Stimulated activated CD4-positive, alpha-beta T cell treated with anti-CD3 and anti-CD28 coated beads, Interleukin-4, amount 100 ng/mL, for 4 hours (primary cell): ENCODE results near the gene UQCR11.
A peak's percentile ranks its signal among the peaks of the same experiment; 100 is the strongest.

ENCODE experiments used
- DNase-seq, 2 experiments: peaks; one replicate each; pipeline ENCODE4 v3.0.0-alpha.2; 2020

UQCR11 gene

DNA sequence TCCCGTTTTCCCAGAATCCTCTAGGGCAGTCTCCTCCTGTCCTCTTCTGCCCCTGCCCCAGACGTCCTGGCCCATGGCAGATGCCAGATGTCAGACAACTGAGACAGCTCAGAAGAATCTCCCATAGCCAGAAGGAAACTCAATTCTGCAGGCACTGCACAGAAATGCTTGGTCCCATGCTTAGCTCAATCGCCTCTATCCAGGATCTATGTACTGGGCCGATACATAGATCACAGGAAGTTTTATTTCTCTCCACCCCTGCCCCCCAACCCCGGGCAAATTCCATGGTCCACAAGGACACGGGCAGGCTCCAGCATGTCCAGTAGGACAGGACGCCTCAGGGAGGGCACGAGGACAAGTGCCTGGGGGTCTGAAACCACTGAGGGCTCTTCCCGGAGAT is 17.4 kb downstream of the UQCR11 start:
- no peak for DNase-seq

DNA sequence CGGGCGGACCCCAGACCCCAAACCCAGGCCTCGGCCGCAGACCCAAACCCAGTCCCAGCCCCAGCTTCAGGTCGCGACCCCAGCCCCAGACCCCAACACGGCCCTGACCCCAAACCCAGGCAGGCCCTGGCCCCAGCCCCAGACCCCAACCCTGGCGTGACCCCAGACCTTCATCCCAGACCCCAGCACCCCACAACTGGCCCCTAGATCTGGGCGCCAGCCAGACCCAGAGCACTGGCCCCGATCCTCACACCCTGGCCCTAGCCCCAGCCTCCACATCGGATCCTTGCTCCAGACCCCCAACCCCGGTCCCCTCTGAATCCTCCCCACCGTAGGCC is 20.1 kb downstream of the UQCR11 start:
- no peak for DNase-seq

DNA sequence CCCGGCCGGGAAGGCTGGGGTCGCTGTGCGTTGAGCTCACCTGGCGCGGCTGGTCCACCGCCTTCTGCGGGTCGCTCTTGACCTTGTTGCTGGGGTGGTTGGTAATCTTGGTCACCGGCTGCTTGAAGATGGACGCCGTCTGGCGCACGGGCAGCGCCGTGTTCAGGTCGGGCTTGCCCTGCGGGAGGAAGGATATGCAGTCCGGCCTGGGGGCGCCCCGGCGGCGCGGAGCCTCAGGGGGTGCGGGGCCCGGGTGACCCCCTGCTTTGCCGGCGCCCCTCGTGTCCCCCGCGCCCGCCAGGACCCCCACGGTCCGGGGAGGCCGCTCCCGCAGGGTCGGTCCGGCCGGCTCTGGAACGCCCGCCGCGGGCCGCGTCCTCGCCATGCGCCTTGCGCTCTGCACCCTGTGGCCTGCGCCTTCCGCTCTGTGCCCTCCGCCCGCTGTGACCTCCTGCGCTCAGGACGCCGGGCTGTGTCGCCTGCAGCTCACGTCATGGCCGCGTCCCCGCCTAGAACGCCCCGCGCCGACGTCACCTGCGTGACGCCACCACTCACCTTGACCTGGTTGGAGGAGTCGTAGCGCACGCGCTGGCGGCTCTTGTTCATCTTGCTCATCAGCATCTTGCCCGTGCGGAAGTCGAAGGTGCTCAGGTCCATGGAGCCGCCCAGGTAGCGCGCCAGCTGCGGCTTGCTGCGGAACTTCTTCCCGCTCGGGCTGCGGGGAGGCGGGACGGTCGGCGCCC is 20.6 kb downstream of the UQCR11 start:
- no peak for DNase-seq

DNA sequence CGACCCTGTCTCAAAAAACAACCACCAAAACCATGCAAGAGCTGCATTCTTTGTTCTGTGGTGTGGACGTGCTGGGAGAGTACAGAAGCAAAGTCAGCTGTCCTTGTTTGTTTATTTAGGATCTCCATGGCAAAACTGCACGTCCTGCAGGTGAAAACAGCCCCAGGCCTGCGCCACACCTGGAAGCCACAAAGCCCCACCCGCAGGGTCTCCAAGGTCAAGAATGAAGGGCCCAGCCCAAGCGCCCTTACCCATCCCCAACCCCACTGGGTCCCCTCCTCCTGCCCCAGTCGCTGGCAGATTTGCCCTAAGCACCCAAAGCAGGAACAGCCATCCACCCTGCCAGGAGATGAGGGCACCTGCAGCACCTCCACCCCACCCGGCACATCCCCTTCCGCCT is 23.1 kb downstream of the UQCR11 start:
- no peak for DNase-seq

DNA sequence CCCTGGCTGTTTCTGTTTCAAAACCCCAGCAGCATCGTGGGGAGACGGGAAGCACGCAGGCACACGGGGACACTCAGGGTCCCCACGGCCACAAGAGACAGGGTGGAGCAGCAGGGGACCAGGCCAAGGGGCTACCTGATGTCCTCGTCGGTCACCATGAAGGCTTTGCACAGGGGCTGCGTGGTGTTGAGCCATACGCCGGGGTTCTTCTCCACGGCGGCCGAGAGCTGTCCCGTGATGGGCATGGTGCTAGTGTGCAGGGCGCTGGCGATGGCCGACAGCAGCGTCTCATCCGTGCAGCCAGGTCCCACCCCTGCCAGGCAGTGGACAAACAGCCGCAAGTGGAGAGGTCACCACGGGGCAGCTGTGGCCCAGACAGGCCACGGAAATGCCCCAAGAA is 24.3 kb downstream of the UQCR11 start:
- no peak for DNase-seq

DNA sequence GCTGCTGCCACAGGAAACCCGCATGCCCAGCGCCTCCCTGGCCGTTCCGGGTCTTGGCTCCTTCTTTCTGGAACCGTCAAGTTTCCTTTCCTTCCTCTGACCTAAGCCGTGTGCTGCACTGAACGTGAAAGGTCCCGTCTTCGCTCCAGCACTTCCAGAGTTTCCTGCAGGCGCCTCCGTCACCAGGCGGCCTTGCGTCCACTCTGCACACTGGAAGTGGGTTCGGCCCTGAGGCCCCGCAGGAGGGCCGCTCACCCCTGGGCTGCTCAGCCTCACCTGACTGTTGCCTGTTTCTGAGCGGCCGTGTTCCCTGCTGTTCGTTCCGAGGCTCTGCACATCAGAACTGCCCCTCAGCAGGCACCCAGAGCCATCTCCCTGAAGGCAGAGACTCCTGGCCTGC is 24.9 kb downstream of the UQCR11 start:
- no peak for DNase-seq

DNA sequence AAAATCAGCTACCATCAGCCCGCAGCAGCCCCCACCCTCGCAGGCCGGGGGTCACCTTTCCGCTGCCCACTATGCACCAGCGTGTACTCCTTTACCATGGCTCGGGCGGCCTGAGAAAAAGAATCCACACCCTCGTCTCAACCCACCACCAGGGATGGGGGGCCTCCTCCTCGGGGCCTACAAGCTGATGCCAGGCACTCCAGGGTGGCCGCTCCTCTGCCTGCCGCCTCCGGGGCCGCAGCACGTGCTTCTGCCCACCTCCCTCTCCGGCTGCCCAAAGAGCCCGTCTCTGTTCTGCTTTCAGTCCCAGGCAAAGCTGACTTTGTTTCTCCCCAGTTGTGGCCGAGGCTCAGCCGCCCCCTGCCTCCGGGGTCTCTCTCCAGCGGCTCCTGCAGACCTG is 26.0 kb downstream of the UQCR11 start:
- no peak for DNase-seq

DNA sequence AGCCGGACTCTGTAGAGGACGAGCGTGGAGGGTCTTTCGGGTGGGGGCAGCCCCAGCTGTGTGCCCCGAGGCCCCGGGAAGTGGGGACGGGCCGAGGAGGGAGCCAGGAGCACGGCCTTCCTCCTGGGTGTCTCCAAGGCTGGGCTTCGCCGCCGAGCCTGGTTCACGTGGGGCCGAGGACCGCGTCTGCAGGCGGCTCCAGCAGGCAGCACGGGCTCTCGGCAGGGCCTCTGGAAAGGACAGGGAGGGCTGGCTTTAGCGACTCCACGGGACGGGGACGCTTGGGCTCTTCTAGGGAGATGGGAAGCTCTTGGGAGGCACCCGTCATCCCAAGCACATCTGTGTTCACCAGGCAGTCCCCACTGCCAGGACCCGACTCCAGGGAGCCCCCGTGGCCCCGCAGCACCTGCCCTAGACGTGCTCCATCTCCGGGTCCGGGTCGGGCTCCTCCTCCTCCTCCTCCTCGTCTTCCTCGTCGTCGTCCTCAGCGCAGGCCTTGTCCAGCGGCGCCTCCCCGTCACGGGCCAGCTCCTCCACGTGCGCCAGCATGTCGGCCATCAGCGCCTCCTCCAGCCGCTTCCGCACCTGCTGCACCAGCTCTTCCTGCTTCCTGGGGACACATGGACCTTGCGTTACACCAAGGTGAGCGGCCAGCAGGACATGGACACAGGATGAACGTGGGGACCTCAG is 27.2 kb downstream of the UQCR11 start:
- DNase-seq: no peak

DNA sequence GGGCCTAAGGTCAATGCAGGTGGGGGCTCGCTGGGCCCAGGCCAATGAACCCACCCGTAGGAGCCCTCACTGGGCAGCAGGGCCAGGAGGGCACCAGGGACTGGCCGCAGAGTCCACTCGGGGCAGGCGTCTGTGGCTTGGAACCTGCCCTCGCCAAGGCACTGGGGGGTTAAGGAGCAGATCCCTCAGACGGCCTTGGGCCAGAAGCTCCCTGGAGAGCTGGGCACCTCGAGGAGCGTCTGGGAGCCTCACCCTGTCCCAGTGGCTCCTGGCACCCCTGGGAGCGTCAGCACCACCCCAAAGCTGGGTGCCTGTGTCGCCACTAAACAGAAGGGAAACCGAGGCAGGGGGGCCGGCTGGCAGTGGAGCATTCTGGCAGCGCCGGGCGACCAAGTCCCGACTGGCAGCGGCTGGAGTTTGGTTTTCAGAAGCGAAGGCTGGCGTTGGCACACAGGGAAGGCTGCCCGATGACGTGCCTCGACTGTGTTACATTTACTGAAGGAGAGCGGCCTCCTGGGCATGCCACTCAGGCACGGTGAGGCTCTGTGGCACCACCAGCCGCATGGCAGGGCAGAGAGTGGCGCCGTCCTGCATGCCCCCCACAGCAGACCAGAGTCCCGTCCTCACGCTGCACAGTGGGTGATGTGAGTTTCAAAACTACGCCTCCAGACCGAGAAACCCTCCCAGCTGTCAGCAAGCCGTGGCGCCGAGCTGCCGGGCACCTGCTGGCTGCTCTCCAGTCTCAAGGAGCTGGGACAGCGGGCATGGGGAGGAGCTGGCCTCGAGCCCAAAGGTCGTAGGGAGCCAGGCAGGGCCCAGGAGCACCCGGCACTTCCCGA is 28.0 kb downstream of the UQCR11 start:
- DNase-seq: no peak

DNA sequence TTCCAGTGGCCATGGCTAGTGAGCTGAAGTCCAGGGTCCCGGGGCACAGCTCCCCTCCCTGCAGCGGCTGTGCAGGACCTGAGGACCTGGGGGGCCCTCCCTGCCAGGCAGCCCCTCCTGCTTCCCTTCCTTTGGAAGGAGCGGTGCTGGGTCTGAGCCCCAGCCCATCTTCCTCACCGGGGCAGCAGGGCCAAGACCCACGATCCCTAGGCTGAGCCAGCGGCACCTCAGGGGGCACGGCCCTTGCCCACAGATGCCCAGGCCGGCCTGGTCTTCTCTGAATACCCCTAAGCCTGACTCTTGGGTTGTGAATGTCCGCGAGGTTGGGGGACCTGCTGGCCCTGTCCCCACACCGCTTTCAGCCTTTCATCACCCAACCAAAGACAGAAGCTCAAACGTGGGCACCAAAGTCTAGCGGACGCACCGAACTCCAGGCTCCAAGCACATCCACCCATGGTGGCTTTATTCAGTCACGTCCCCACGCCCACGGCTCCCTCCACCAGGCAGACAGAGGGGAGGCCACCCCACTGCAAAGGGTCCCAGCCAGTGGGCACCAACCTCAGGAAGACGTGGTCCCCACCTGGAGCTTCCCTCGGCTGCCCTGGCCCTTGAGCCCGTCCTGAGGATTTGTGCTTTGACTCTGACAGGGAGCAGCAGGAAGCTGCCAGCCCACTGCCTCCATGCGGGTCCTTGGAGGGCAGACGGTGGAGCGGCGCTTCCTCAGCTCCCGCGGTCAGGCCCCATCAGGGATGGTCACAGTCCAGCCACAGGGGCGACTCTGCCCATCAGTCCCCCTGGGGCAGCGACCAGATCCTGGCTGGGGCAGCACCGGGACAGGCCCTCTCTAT is 28.8 kb downstream of the UQCR11 start:
- DNase-seq: no peak

DNA sequence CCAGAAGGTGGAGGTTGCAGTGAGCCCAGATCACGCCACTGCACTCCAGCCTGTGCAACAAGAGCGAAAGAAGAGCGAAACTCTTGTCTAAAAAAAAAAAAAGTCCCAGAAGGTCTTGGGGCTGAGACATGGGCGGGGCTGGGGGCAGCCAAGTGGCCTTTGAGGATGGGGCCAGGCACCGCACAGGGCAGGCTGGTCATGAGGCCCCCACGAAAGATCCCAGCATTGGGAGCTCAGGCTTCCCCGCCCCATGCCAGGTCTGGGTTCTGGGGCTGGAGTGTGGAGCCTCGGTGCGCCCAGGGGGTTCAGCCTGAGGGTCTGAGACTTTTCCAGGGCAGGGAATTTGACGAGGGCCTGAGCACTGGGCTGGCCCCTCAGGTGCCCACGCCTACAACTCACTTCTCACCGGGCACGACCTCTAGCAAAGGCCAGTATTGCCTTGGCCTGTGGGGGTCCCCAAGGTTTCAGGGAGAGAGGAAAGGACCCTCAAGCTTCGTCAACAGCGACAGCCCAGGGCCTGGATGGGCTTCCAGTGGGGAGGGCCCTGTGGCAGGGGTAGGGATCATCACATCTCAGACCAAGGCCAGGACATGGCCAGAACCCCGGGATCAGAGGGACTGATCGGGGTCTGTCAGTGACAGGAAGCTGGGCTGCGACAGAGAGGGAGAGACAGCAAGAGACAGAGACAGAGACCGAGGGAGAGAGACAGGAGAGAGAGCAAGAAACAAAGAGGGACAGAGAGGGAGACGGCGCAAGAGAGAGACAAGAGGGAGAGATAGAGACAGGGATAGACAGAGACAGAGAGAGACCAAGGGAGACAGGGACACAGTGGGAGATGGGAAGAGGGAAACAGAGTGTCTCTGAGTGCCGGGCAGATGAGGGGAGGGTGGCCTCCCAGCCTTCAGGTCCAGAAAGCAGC is 29.7 kb downstream of the UQCR11 start:
- DNase-seq: no peak

DNA sequence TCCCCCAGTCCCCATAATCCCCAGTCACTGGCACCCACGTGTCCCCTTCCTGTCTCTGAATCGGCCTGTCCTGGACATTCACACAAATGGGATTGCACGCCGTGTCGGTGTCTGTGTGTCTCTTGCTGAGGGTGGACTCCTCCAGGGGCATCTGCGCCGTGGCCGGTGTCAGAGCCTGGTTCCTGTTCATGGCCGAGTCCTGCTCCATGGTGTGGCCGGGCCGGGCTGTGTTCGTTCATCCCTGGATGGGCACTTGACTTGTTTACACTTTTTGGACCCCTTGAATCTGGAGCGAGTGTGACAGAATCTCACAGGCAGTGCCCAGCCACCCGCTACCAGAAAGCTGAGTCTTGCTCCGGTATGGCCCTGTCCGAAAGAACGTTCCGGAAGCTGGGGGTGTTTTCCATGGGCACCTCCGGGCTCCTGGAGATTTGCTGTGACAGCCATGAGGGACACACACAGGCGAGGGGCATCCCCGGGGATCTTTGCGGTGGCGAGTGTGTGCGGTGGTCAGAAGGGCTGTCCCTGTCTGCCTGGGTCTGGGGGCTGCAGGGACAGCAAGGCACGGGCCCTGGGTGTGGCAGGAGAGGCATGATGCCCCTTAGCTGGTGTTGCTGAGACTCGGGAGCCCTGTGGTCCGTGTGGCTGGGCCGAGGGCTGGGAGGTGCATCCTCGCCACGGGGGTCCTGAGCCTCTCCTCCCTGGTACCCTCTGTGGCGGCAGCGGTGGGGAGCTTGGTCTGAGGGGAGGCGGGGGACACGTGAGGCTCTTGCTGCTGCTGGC is 30.7 kb downstream of the UQCR11 start:
- DNase-seq: no peak

DNA sequence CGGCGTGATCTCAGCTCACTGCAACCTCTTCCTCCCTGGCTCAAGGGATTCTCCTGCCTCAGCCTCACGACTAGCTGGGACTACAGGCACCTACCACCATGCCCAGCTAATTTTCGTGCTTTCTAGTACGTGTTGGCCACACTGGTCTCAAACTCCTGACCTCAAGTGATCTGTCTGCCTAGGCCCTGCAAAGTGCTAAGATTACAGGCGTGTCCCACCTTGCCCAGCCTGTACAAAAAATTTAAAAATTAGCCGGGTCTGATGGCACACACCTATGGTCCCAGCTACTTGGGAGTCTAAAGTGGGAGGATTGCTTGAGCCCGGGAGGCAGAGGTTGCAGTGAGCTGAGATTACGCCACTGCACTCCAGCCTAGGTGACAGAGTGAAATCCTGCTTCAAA is 32.5 kb downstream of the UQCR11 start:
- DNase-seq: no peak

DNA sequence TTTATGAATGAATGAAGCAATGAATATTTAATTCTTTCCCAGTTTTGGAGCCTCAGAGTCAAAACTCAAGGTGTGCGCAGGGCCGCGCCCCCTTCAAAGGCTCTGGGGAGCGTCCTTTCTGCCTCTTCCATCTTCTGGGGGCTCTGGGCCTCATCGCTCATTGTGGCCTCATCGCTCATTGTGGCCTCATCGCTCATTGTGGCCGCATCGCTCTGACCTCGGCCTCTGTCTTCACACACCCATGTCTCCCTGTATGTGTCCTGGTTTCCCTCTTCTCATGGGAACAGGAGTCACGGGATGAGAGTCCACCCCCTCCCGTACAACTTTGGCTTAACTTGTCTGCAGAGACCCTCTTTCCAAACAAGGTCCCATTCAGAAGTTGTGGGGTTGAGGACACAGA is 33.9 kb downstream of the UQCR11 start:
- no peak for DNase-seq

DNA sequence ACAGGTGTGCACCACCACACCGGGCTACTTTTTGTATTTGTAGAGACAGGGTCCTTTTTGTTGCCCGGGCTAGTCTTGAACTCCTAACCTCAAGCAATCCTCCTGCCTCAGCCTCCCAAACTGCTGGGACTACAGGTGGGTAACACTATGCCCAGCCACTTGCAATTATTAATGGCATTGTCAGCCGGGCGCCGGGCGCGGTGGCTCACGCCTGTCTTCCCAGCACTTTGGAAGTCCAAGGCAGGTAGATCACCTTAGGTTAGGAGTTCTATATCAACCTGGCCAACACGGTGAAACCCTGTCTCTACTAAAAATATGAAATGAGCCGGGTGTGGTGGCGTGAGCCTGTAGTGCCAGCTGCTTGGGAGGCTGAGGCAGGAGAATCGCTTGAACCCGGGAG is 34.4 kb downstream of the UQCR11 start:
- DNase-seq: no peak

DNA sequence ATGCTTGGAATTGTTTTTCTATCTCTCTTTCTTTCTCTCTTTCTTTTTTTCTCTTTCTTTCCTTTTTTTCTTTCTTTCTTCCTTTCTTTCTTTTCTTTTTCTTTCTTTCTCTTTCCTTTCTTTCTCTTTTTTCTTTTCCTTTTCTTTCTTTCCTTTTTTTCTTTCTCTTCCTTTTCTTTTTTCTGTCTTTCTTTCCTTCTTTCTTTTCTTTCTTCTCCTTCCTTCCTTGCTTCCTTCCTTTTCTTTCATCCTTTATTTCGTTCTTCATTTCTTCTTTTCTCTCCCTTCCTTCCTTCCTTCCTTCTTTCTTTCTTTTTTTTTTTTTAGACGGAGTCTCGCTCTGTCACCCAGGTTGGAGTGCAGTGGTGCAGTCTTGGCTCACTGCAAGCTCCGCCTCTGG is 35.3 kb downstream of the UQCR11 start:
- DNase-seq: no peak

DNA sequence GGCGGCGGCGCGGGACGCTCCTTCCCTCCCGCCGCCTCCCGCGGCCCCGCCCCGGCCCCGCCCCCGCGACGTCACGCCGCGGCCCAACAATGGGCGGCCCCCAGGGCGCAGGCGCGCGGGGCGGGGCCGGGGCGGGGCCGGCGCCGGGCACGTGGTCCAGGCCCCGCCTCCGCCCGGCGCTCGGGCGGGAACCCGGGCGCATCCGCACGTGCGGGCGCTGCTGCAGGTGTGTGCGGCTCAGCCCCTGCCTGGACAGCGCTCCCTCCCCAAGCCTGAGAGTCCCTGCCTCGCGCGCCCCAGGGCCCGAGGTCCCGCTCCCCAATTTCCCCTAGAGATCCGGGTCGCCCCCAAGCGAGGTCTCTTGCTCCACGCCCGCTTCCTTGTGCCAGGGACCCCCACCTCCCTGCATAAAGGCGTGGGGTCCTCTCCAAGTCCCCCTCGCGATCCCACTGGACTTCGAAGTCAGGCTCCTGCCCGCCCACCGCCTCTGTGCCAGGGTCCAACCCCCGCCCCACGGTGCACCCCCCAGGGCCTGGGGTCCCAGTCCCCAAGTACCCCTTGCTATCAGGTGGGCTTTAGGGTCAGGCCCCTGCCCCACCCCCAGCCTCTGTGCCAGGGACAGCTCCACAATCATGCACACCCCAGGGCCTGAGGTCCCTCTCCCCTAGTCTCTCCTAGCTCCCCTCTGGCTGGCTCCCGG is 36.8 kb downstream of the UQCR11 start, which contains the start of gene MEX3D:
Gene MEX3D (minus strand): TSS at position 6 of the 700 bp plus-strand sequence. CDS start 267 bp downstream, outside the sequence.
- peak; percentile 75 to 88 for DNase-seq

DNA sequence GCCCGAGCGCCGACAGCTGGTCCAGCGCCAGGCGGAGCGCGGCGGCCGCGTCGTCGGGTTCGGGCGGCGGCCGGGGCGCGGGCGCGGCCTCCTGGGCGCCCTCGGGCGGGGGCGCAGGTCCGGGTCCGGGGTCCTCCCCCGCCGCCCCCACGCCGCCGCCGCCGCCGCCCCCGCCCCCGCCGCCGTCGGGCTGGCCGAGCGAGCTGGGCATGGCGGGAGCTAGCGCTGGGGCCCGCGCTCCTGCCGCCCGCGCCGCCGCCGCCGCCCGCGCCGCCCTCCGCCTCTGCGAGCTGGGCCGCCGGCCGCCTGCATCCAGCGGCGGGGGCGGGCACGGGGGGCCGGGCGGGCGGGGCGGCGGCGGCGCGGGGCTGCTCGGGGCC is 37.4 kb downstream of the UQCR11 start:
- no peak for DNase-seq

DNA sequence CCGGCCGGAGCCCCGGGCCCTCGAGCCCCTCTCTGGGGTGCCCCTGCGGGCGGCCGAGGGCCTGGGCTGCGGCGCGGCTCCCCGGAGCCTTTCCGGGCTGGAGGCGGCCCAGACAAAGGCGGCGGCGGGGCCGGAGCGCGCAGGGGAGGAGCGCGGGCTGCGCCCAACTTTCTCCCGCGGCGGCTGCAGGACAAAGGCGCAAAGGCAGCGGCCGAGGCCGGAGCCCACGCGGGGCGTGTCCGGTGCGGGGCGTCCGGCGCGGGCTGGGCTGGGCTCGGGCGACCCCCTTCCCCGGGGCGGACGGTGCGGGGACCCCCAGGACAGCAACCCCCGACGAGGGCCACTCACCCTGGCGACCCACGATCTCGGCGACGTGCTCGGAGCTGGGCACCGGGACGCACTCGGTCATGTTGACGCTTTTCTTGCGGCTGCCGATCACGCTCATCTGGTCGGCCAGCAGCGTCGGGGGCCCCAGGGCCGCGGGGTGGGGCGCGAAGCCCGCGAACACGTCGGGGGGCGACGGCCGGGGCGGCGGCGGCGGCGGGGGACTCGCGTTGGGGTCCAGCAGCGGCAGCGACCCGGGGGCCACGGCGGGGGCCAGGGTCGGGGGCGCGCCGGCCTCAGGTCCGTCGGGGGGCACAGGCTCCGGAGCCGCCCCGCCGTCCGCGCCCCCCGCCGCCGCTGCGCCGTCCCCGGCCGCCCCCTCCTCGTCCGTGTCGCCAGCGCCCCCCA is 38.0 kb downstream of the UQCR11 start:
- DNase-seq: no peak
